ENCODE measurements around the gene TUBB2B.
"Not testable (repeated sequence)": the region's sequence is repeated elsewhere in the genome, so short reads cannot be mapped to it uniquely, and the experiment has no call there.

TUBB2B gene

DNA sequence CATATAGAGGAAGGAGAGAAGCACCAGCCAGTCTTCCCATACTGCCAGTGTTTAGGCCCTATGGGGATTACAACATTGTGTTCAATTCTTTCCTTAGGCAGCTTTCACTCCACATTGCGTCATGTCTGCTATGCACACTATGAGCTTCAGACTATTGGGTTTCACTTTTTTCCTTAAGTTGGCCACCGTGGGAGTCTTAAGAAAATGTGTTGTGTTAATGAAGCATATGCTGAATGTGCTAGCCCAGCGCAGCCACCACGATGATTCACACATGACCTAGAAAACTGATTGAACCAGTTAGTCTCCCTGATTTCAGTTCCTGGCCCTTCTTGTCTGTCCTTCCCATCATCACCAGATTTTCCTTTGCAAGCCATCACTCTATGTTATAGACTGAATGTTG, 21.5 kb downstream of the TUBB2B start:
- Histone ChIP-seq H3K27me3 (ENCODE audit: insufficient read depth, low read length) (no peaks in the 10 kb centered on the region), H3K9me3 (ENCODE audit: insufficient read depth, low read depth, low read length) (no peaks in the 10 kb centered on the region), H3K27ac (ENCODE audit: low read length) (no peak overlapping the region), H3K4me1 (ENCODE audit: insufficient read depth, low read length) (peaks cover 15% of the 10 kb centered on the region; the same call in 1 of the 2 replicates), H3K9ac (ENCODE audit: low read depth, low read length) (no peak overlapping the region), H3K36me3 (ENCODE audit: insufficient read depth, low read depth, low read length) (no peaks in the 10 kb centered on the region), H3K4me3 (ENCODE audit: low read length) (no peak overlapping the region)

DNA sequence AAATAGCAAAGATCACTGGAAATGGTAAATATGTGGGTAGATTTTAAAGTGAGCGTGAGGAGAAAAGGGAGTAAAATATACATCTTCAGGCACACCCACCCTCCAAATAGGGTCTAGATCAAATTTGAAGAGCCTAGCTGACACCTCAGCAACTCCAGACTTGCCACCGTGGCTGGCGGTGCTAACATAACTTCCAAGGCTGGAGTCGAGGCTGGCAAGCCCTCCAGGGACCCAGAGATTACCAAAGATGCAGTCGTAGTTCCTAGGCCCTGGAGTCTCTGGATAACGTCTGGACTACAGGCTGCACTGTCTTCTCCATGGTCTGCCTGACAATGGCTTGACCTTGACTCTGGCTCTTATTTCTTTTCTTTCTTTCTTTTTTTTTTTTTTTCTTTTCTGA, 22.5 kb downstream of the TUBB2B start:
- H3K9ac ChIP-seq (ENCODE audit: low read depth, low read length): no peak overlapping the region
- H3K4me1 ChIP-seq (ENCODE audit: insufficient read depth, low read length): peaks cover 15% of the 10 kb centered on the region; the same call in 1 of the 2 replicates

DNA sequence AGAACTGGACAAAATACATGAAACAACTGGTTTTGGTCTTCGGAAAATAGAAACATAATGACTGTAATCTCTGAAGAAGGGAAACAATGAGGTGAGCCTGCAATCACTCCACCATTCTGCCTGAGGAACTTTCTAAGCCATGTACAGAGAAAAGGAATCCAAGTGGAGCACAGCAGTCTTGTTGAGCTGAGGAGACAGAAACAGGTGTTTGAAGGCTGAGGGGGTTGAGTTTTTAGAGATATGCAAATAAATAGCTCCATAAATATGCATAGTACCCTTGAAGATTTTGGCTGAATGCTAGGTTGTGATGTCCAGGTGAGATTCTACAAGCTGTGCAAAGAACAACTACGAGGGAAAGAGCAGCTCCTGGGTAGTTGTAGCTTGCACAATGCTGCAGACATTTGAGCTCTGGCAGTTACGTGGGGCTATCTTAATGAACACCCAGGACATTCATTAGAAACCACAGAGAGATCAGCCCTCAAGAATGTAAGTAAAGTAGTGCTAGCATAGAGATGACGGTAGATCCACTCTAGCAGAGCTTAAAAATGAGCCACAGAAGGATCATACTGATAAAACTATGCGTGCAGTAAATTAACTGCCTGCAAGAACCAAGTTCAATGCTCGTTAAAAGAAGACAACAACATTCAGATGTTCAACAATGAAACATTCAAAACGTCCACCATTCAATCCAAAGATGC, 24.3 kb downstream of the TUBB2B start:
- H3K9ac ChIP-seq (ENCODE audit: low read depth, low read length): no peak overlapping the region
- H3K4me1 ChIP-seq (ENCODE audit: insufficient read depth, low read length): peaks cover under 1% of the 10 kb centered on the region; the same call in 1 of the 2 replicates
- H3K9me3 ChIP-seq (ENCODE audit: insufficient read depth, low read depth, low read length): no peaks in the 10 kb centered on the region
- no peaks in the 10 kb centered on the region for H3K36me3 ChIP-seq (ENCODE audit: insufficient read depth, low read depth, low read length)
- no peak overlapping the region for H3K27ac ChIP-seq (ENCODE audit: low read length)
- H3K27me3 ChIP-seq (ENCODE audit: insufficient read depth, low read length): no peaks in the 10 kb centered on the region
- H3K4me3 ChIP-seq (ENCODE audit: low read length): no peak overlapping the region

More for the DNA sequence above, 22.5 kb downstream of the TUBB2B start:
- Histone ChIP-seq H3K27ac (ENCODE audit: low read length) (no peak overlapping the region), H3K9me3 (ENCODE audit: insufficient read depth, low read depth, low read length) (no peaks in the 10 kb centered on the region), H3K4me3 (ENCODE audit: low read length) (no peak overlapping the region), H3K27me3 (ENCODE audit: insufficient read depth, low read length) (no peaks in the 10 kb centered on the region), H3K36me3 (ENCODE audit: insufficient read depth, low read depth, low read length) (no peaks in the 10 kb centered on the region)

DNA sequence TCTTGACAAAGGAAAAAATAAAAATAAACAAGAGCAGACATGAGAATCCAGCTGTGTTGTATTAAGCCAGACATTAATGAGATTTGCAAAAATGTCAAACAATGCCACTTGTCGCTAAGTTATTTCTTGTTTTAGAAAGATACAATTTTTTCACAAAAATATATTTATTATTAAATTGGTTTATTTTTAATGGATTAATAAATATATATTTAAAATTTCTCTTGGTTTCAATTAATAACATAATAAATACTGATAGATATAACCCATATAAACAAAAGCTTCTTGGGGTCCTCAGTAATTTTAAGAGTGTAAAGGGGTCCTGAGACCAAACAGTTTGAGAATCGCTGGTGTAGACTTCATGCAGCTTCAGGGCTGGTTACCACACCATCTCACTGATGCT, 26.1 kb downstream of the TUBB2B start:
- no peaks in the 10 kb centered on the region for H3K9me3 ChIP-seq (ENCODE audit: insufficient read depth, low read depth, low read length)
- no peak overlapping the region for H3K27ac ChIP-seq (ENCODE audit: low read length)

DNA sequence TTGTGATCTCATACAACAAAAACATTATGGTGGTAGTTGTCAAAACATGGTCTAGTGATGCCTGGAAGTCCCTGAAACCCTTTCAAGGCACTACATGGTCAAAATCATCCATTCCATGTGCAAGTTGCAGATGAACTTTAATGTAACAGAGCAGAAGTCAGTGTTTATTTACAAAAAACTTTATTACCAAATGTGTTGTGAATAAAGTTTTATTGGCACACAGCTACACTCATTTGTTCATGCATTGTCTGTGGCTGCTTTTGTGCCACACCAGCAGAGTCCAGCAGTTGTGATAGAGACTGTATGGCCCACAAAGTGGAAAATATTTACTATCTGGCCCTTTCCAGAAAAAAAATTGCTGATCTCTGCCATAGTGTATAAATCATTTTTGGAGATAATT, 26.8 kb downstream of the TUBB2B start:
- H3K27me3 ChIP-seq (ENCODE audit: insufficient read depth, low read length): no peaks in the 10 kb centered on the region
- H3K9me3 ChIP-seq (ENCODE audit: insufficient read depth, low read depth, low read length): no peaks in the 10 kb centered on the region
- H3K27ac ChIP-seq (ENCODE audit: low read length): no peak overlapping the region
- H3K9ac ChIP-seq (ENCODE audit: low read depth, low read length): no peak overlapping the region
- H3K4me1 ChIP-seq (ENCODE audit: insufficient read depth, low read length): peaks cover 4% of the 10 kb centered on the region; the same call in 1 of the 2 replicates
- H3K36me3 ChIP-seq (ENCODE audit: insufficient read depth, low read depth, low read length): no peaks in the 10 kb centered on the region
- H3K4me3 ChIP-seq (ENCODE audit: low read length): no peak overlapping the region

More for the DNA sequence above, 26.1 kb downstream of the TUBB2B start:
- Histone ChIP-seq H3K27me3 (ENCODE audit: insufficient read depth, low read length) (no peaks in the 10 kb centered on the region), H3K4me3 (ENCODE audit: low read length) (no peak overlapping the region), H3K4me1 (ENCODE audit: insufficient read depth, low read length) (no peaks in the 10 kb centered on the region), H3K9ac (ENCODE audit: low read depth, low read length) (no peak overlapping the region), H3K36me3 (ENCODE audit: insufficient read depth, low read depth, low read length) (no peaks in the 10 kb centered on the region)

DNA sequence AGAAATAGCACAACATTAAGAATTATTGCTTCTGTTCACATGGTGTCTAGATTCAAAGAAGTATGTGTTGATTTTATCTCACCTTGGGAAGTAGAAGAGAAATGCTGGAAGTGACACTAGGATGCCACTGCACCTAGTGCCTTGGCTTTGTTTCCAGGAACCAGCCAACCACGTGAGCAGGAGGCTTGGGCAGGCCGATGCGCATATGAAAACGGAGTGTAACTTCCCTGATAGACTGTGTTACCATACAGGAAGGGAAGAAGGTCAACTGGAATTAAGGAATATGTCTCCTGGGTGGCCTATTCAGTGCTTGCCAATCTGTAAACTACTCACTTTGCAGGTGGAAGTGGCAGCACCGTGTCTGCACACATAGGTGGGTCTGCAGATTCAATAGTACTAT, 28.1 kb downstream of the TUBB2B start:
- Histone ChIP-seq H3K4me3 (ENCODE audit: low read length) (no peak overlapping the region), H3K27ac (ENCODE audit: low read length) (no peak overlapping the region), H3K36me3 (ENCODE audit: insufficient read depth, low read depth, low read length) (no peaks in the 10 kb centered on the region), H3K9ac (ENCODE audit: low read depth, low read length) (no peak overlapping the region), H3K27me3 (ENCODE audit: insufficient read depth, low read length) (no peaks in the 10 kb centered on the region), H3K4me1 (ENCODE audit: insufficient read depth, low read length) (peaks cover 17% of the 10 kb centered on the region), H3K9me3 (ENCODE audit: insufficient read depth, low read depth, low read length) (no peaks in the 10 kb centered on the region)

DNA sequence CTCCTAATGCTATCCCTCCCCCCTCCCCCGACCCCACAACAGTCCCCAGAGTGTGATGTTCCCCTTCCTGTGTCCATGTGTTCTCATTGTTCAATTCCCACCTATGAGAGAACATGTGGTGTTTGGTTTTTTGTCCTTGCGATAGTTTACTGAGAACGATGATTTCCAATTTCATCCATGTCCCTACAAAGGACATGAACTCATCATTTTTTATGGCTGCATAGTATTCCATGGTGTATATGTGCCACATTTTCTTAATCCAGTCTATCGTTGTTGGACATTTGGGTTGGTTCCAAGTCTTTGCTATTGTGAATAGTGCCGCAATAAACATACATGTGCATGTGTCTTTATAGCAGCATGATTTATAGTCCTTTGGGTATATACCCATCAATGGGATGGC, 29.7 kb downstream of the TUBB2B start:
- H3K9me3 ChIP-seq (ENCODE audit: insufficient read depth, low read depth, low read length); H3K9ac ChIP-seq (ENCODE audit: low read depth, low read length); H3K36me3 ChIP-seq (ENCODE audit: insufficient read depth, low read depth, low read length); H3K27ac ChIP-seq (ENCODE audit: low read length); H3K4me3 ChIP-seq (ENCODE audit: low read length); H3K27me3 ChIP-seq (ENCODE audit: insufficient read depth, low read length): not testable (repeated sequence)
- H3K4me1 ChIP-seq (ENCODE audit: insufficient read depth, low read length): peaks cover 31% of the 10 kb centered on the region

DNA sequence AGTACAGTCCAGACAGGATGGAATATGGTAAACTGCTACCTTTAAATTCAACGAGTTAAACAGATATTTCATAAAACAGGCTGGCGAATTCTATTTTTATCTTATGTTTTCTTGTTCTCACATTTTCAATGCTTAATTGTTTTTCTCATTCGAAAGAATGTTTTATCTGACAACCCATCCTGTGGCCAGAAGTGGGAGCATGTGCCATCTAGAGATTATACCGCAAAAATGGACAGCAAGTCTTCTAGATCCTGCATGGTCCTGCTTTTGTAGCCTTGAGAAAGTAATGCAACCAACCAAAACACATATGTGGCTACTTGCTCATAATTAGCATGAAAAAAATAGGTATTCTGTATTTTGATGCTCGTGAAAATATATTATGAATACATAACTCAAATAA, 30.7 kb downstream of the TUBB2B start:
- H3K4me3 ChIP-seq (ENCODE audit: low read length): no peak overlapping the region
- no peak overlapping the region for H3K9ac ChIP-seq (ENCODE audit: low read depth, low read length)

DNA sequence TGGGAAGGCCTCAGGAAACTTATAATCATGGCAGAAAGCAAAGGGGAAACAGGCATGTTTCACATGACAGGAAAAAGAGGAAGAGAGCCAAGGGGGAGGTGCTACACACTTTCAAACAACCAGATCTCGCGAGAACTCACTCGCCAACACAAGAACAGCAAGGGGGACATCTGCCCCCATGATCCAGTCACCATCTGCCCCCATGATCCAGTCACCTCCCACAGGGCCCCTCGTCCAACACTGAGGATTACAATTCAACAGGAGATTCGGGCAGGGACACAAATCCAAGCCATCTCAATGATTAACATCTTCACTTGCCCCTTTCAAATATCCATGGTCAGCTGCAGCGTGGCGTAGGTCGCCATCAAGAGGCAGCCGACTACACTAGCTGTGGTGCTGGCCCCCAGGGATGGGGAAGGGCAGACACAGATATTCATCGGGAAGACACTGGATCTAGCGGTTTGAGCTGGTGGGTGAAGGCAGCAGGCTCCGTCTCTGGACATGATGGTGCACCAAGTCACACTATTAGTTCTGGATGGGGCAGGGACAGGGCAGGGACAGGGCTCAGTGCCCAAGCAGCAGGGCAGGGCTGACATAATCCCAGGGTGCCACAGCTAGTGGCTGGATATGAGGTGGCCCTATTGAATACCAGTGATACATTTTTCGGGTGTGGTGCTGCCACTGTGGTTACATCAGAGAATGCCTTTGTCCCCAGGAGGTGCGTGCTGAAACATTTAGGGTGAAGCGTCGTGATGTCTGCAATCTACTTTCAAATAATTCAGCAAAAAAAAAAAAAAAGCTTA, 31.6 kb downstream of the TUBB2B start:
- H3K9ac ChIP-seq (ENCODE audit: low read depth, low read length): peak overlapping the region; percentile 74; the same call in 1 of the 2 replicates

More for the DNA sequence above, 30.7 kb downstream of the TUBB2B start:
- peaks cover 31% of the 10 kb centered on the region for H3K4me1 ChIP-seq (ENCODE audit: insufficient read depth, low read length)
- H3K9me3 ChIP-seq (ENCODE audit: insufficient read depth, low read depth, low read length): no peaks in the 10 kb centered on the region
- no peaks in the 10 kb centered on the region for H3K36me3 ChIP-seq (ENCODE audit: insufficient read depth, low read depth, low read length)
- no peak overlapping the region for H3K27ac ChIP-seq (ENCODE audit: low read length)
- no peaks in the 10 kb centered on the region for H3K27me3 ChIP-seq (ENCODE audit: insufficient read depth, low read length)

DNA sequence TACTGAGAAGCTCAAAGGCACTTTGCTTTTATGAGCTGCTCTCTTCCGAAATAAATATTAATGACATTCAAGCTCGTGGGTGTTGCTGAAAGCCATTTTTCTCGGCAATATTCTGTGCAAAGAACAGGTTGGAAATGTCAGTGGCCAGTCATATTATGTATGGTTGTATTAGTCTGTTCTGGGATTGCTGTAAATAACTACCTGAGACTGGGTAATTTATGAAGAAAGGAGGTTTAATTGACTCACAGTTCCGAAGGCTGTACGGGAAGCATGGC, 32.1 kb downstream of the TUBB2B start:
- Histone ChIP-seq H3K9me3 (ENCODE audit: insufficient read depth, low read depth, low read length) (no peaks in the 10 kb centered on the region; the same call in 1 of the 2 replicates), H3K4me1 (ENCODE audit: insufficient read depth, low read length) (peaks cover 31% of the 10 kb centered on the region), H3K9ac (ENCODE audit: low read depth, low read length) (peak overlapping the region; percentile 74; the same call in 1 of the 2 replicates), H3K27ac (ENCODE audit: low read length) (no peak overlapping the region), H3K36me3 (ENCODE audit: insufficient read depth, low read depth, low read length) (no peaks in the 10 kb centered on the region), H3K4me3 (ENCODE audit: low read length) (peak overlapping the region; percentile 37), H3K27me3 (ENCODE audit: insufficient read depth, low read length) (no peaks in the 10 kb centered on the region)

More for the DNA sequence above, 31.6 kb downstream of the TUBB2B start:
- H3K36me3 ChIP-seq (ENCODE audit: insufficient read depth, low read depth, low read length): no peaks in the 10 kb centered on the region
- no peaks in the 10 kb centered on the region for H3K27me3 ChIP-seq (ENCODE audit: insufficient read depth, low read length)
- H3K27ac ChIP-seq (ENCODE audit: low read length): no peak overlapping the region
- peaks cover 31% of the 10 kb centered on the region for H3K4me1 ChIP-seq (ENCODE audit: insufficient read depth, low read length)
- H3K4me3 ChIP-seq (ENCODE audit: low read length): peak overlapping the region; percentile 37; the same call in 1 of the 2 replicates
- no peaks in the 10 kb centered on the region; the same call in 1 of the 2 replicates for H3K9me3 ChIP-seq (ENCODE audit: insufficient read depth, low read depth, low read length)

DNA sequence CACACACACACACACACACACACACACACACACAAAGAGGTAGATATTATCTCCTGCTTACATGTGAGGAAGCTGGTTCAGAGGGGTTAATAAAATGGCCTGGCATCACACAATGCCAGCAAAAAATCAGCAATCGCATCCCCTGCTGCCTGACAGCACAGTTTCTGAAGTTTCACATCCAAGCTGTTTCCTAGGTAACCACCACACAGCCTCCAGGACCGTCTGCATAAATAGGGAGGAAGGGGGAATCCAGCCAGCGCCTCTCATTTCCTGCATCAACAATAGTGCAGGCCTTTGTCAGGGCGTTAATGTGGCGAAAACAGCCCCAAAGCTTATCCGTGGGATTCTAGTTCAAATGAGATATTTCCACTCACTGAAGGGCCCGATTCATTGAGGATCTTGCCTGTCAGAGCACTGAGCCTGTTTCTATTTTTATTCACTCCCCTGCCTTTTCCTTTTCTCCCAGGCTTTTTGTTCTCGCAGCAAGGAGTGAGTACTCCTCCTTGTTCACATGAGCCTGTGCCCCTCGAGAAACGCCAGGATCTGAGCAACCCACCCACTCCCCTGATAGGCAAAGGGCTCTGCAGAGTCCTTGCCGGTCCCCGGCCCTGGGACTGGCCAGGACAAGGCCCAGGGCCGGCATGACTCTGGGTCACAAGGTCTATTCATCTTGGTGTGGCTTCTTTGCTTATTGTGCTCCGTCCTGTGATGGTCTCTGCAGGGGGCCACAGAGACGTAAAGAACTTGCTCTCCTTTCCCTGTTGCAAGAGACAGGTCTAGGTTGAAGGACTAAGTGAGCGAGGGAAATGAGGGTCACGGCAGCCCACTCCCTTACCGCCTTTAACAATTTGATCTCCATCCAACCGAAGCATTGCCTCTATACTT, 32.7 kb downstream of the TUBB2B start:
- Histone ChIP-seq H3K4me1 (ENCODE audit: insufficient read depth, low read length) (peaks cover 31% of the 10 kb centered on the region), H3K27me3 (ENCODE audit: insufficient read depth, low read length) (no peaks in the 10 kb centered on the region), H3K9me3 (ENCODE audit: insufficient read depth, low read depth, low read length) (no peaks in the 10 kb centered on the region; the same call in 1 of the 2 replicates), H3K9ac (ENCODE audit: low read depth, low read length) (peak overlapping the region; percentile 74; the same call in 1 of the 2 replicates), H3K36me3 (ENCODE audit: insufficient read depth, low read depth, low read length) (no peaks in the 10 kb centered on the region), H3K27ac (ENCODE audit: low read length) (peak overlapping the region; percentile 55), H3K4me3 (ENCODE audit: low read length) (peak overlapping the region; percentile 37)
